Natural killer cell (primary cell): ENCODE data around the gene EXOC3L1. TPM values are rescaled to one million over a fixed set of nuclear protein-coding genes. Genes with fewer than 3 reads are reported as not detected.

Experiments
- ATAC-seq, 3 donors: fragments of 150-1000 bp in 2 of 3; fragments of 200-7000 bp in 1 of 3; cut with Tn5 transposase; 1 replicate in 1 of 3; 2 replicates in 2 of 3; pipeline ENCODE4 v1.10.0; 2021; ENCODE audit warnings: mild to moderate bottlenecking in 2 of 3, moderate library complexity in 2 of 3
- DNase-seq, 2 donors: peaks; one replicate each; pipeline versions ENCODE4 v3.0.0 to v3.0.0-alpha.2; 2013 to 2021; ENCODE audit warnings: mixed read lengths in 1 of 2
- H3K27ac ChIP-seq: one replicate; pipeline ENCODE4 v1.5.1; 2013; ENCODE audit warnings: mild to moderate bottlenecking, low read length
- H3K27me3 ChIP-seq: one replicate; pipeline ENCODE4 v1.6.1; 2013; ENCODE audit warnings: low read length; ENCODE audit not compliant: control insufficient read depth, insufficient read depth
- H3K36me3 ChIP-seq: one replicate; pipeline ENCODE4 v1.6.1; 2013; ENCODE audit warnings: low read length; ENCODE audit not compliant: control insufficient read depth, insufficient read depth
- H3K4me1 ChIP-seq: one replicate; pipeline ENCODE4 v1.6.1; 2013; ENCODE audit warnings: low read length; ENCODE audit not compliant: control insufficient read depth, insufficient read depth
- H3K4me3 ChIP-seq: one replicate; pipeline ENCODE4 v1.5.1; 2013; ENCODE audit warnings: low read length
- H3K9me3 ChIP-seq: one replicate; pipeline ENCODE4 v1.6.1; 2013; ENCODE audit warnings: low read length; ENCODE audit not compliant: control insufficient read depth, insufficient read depth
- H3K27ac Mint-ChIP-seq, 2 donors: one replicate each; pipeline ENCODE4 v1.8.0; 2022; ENCODE audit warnings: mild to moderate bottlenecking in 2 of 2, mixed read lengths in 2 of 2, moderate library complexity in 1 of 2
- H3K27me3 Mint-ChIP-seq, 2 donors: one replicate each; pipeline ENCODE4 v1.8.0; 2022; ENCODE audit warnings: low read depth in 2 of 2, mixed read lengths in 2 of 2
- H3K36me3 Mint-ChIP-seq: one replicate; pipeline ENCODE4 v1.8.0; 2022; ENCODE audit warnings: mixed read lengths
- H3K4me1 Mint-ChIP-seq, 2 donors: one replicate each; pipeline ENCODE4 v1.8.0; 2022; ENCODE audit warnings: mixed read lengths in 2 of 2
- H3K4me3 Mint-ChIP-seq: one replicate; pipeline ENCODE4 v1.8.0; 2022; ENCODE audit warnings: mild to moderate bottlenecking, moderate library complexity, mixed read lengths
- H3K9me3 Mint-ChIP-seq, 2 donors: one replicate each; pipeline ENCODE4 v1.8.0; 2022; ENCODE audit warnings: mixed read lengths in 2 of 2
- WGBS: methylation state at CpG from one replicate; pipeline ENCODE4 v1.1.7; 2013; ENCODE audit warnings: missing lambda C conversion rate; ENCODE audit not compliant: insufficient coverage; 5-methylcytosine and 5-hydroxymethylcytosine counted together
- intact Hi-C: fragments of 100-400 bp; cut with micrococcal nuclease; formaldehyde crosslinking; loops from one replicate; pipeline ENCODE4 v1.14.2; 2022
- total RNA-seq, 4 donors: library from RNA; stranded (reverse); fragments of 120-200 nt in 1 of 4; gene quantifications; one replicate each; pipeline versions ENCODE4 v1.2.3 to v1.2.4, GENCODE V29; 2013 to 2022
- TF ChIP-seq, protein P1 (sequence below): fragments of 200-600 bp; IDR thresholded peaks from one replicate; pipeline ENCODE4 v1.8.0; 2022; ENCODE audit warnings: antibody characterized with exemption

Gene EXOC3L1
- total RNA-seq, 3 donors from 2014 or later (not counting 1 experiment from before 2014, with no cell fraction given): not detected

DNA sequence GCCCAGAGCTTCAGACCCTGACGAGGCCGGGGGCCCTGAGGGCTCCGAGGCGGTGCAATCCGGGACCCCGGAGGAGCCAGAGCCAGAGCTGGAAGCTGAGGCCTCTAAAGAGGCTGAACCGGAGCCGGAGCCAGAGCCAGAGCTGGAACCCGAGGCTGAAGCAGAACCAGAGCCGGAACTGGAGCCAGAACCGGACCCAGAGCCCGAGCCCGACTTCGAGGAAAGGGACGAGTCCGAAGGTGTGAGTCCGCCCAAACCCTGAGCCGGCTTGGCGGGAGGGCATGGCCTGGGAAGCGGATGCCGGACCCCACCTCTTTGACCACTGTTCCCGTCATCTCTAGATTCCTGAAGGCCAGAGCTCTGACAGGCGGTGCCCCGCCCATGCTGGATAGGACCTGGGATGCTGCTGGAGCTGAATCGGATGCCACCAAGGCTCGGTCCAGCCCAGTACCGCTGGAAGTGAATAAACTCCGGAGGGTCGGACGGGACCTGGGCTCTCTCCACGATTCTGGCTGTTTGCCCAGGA is 15.2 kb downstream of the EXOC3L1 start:
- TF ChIP-seq, protein P1, sequence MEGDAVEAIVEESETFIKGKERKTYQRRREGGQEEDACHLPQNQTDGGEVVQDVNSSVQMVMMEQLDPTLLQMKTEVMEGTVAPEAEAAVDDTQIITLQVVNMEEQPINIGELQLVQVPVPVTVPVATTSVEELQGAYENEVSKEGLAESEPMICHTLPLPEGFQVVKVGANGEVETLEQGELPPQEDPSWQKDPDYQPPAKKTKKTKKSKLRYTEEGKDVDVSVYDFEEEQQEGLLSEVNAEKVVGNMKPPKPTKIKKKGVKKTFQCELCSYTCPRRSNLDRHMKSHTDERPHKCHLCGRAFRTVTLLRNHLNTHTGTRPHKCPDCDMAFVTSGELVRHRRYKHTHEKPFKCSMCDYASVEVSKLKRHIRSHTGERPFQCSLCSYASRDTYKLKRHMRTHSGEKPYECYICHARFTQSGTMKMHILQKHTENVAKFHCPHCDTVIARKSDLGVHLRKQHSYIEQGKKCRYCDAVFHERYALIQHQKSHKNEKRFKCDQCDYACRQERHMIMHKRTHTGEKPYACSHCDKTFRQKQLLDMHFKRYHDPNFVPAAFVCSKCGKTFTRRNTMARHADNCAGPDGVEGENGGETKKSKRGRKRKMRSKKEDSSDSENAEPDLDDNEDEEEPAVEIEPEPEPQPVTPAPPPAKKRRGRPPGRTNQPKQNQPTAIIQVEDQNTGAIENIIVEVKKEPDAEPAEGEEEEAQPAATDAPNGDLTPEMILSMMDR: no peak
- Mint-ChIP-seq H3K27ac (no peak overlapping the region), H3K4me1 (peaks cover 35 to 63% of the 10 kb centered on the region in 2 donors), H3K4me3 (peak overlapping the region; percentile 9), H3K27me3 (peaks cover 17 to 22% of the 10 kb centered on the region in 2 donors), H3K36me3 (no peaks in the 10 kb centered on the region), H3K9me3 (no peaks in the 10 kb centered on the region)
- no peak overlapping the region for H3K27ac ChIP-seq
- peaks cover 16% of the 10 kb centered on the region for H3K27me3 ChIP-seq
- 39% methylated on average over 31 of the region's 31 CpGs for WGBS
- peak overlapping the region; percentile 38 for H3K4me3 ChIP-seq
- intact Hi-C loops: loop anchor here (2.0 kb wide), 1 partner anchor 14 kb away; no protein-coding TSS in a partner anchor
- H3K9me3 ChIP-seq: no peaks in the 10 kb centered on the region
- DNase-seq (no peak), ATAC-seq (no peak)
- peaks cover 52% of the 10 kb centered on the region for H3K4me1 ChIP-seq
- no peaks in the 10 kb centered on the region for H3K36me3 ChIP-seq

DNA sequence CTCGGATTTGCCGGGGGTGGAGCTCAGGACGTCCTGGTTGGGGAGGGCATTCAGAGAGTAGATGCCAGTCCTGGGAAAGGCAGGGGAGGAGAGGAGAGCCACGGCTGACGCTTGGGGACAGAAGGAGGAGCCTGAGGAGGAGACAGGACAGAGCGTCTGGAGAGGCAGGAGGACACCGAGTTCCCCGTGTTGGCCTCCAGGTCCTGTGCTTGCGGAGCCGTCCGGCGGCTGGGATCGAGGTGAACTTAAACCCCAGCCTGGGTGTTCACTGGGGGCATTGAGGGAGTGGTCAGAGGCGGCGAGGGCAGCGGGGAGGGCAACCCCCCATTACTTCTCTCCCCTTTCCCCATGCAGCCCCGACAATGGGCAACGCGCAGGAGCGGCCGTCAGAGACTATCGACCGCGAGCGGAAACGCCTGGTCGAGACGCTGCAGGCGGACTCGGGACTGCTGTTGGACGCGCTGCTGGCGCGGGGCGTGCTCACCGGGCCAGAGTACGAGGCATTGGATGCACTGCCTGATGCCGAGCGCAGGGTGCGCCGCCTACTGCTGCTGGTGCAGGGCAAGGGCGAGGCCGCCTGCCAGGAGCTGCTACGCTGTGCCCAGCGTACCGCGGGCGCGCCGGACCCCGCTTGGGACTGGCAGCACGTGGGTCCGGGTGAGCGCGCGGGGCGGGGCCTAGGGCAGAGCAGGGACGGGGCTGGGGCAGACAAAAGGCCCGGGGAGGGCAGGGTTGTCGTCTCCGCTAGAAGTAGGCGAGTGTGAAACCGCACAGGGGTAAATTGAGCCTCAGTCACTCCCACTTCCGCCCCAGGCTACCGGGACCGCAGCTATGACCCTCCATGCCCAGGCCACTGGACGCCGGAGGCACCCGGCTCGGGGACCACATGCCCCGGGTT is 15.9 kb downstream of the EXOC3L1 start:
- Mint-ChIP-seq H3K4me3 (peak overlapping the region; percentile 87), H3K4me1 (peaks cover 36 to 66% of the 10 kb centered on the region in 2 donors), H3K9me3 (no peaks in the 10 kb centered on the region), H3K36me3 (no peaks in the 10 kb centered on the region), H3K27me3 (peaks cover 19 to 25% of the 10 kb centered on the region in 2 donors), H3K27ac (peak overlapping the region in 1 of 2 donors; percentile 89)
- ATAC-seq (peak; percentile 78 to 84 (median 80)), DNase-seq (peak; percentile 59 to 81)
- under 1% methylated on average over 71 of the region's 71 CpGs for WGBS
- peaks cover 23% of the 10 kb centered on the region for H3K27me3 ChIP-seq
- peaks cover 57% of the 10 kb centered on the region for H3K4me1 ChIP-seq
- no peak overlapping the region for H3K27ac ChIP-seq
- intact Hi-C loops: loop anchor here (2.0 kb wide), 1 partner anchor 13 kb away; no protein-coding TSS in a partner anchor
- H3K4me3 ChIP-seq: peak overlapping the region; percentile 38
- H3K36me3 ChIP-seq: no peaks in the 10 kb centered on the region
- no peaks in the 10 kb centered on the region for H3K9me3 ChIP-seq
- TF ChIP-seq, protein P1: no peak

DNA sequence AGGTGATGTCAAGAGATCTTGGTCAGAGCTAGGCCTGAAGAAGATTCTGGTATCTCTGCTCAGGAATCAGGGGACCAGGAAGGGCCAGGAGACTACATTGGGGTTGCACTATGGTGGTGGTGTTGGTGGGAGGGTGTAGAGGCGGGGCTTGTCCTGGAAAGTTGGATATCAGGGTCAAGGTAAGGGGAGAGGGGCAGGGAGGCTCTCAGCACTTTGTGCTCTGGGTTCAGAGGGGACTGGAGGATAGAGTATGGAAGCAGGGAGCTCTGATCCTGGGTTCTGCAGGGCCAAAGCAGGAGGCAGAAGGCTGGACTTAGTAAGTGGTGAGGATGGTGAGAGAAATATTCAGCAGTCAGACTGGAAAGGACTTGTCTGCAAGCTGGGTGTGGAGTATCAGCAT is 16.6 kb downstream of the EXOC3L1 start:
- Histone ChIP-seq H3K27me3 (peaks cover 30% of the 10 kb centered on the region), H3K4me1 (peaks cover 51% of the 10 kb centered on the region), H3K36me3 (no peaks in the 10 kb centered on the region), H3K9me3 (no peaks in the 10 kb centered on the region), H3K4me3 (no peak overlapping the region), H3K27ac (no peak overlapping the region)
- 96% methylated on average over 1 of the region's 1 CpG for WGBS
- Mint-ChIP-seq H3K4me3 (peak overlapping the region; percentile 87), H3K9me3 (no peaks in the 10 kb centered on the region), H3K36me3 (no peaks in the 10 kb centered on the region), H3K4me1 (peaks cover 36 to 62% of the 10 kb centered on the region in 2 donors), H3K27me3 (peaks cover 23 to 25% of the 10 kb centered on the region in 2 donors), H3K27ac (peak overlapping the region in 1 of 2 donors; percentile 89)
- intact Hi-C loops: no loop called here
- TF ChIP-seq, protein P1: no peak
- no peak for ATAC-seq
- no peak for DNase-seq
